ENCODE measurements around the gene EXTL2.

- TF ChIP-seq CTCF (conservative IDR thresholded peaks at IDR 0.05; ENCODE audit: low read depth in 2 of 2) (no peak), REST (IDR thresholded peaks at IDR 0.05; ENCODE audit: unreplicated experiment) (no peak), POLR2AphosphoS5 (IDR thresholded peaks at IDR 0.05; ENCODE audit: low read depth) (no peak), CREB1 (CRISPR knock-in tag; IDR thresholded peaks at IDR 0.05; ENCODE audit: low read depth) (no peak), EZH2 (IDR thresholded peaks at IDR 0.05; ENCODE audit: low read depth, unreplicated experiment) (no peak), EZH2phosphoT487 (IDR thresholded peaks at IDR 0.05; ENCODE audit: unreplicated experiment) (no peak), ZNF462 (CRISPR knock-in tag; IDR thresholded peaks at IDR 0.05) (no peak), NANOG (IDR thresholded peaks at IDR 0.05; ENCODE audit: borderline replicate concordance) (no peak), JUNB (IDR thresholded peaks at IDR 0.05; ENCODE audit: unreplicated experiment) (no peak), STAT1 (IDR thresholded peaks at IDR 0.05; ENCODE audit: unreplicated experiment) (no peak), ETS1 (IDR thresholded peaks at IDR 0.05) (no peak), ZNF114 (CRISPR knock-in tag; IDR thresholded peaks at IDR 0.05) (no peak)
These were observed 9.1 kb upstream of the EXTL2 start for GRCh38 chr1:100903777-100904176.
